Measurements from ENCODE around the gene ADGB. TPM values are rescaled to one million over a fixed set of nuclear protein-coding genes. Genes with fewer than 3 reads are reported as not detected.
A peak's percentile ranks its signal among the peaks of the same experiment; 100 is the strongest.
"Not testable (repeated sequence)": the region's sequence is repeated elsewhere in the genome, so short reads cannot be mapped to it uniquely, and the experiment has no call there.

ADGB gene
- polyA plus RNA-seq (ENCODE audit: insufficient read length in 4 of 4): under 1 TPM; 0.31 to 0.72 (median 0.40) TPM

DNA sequence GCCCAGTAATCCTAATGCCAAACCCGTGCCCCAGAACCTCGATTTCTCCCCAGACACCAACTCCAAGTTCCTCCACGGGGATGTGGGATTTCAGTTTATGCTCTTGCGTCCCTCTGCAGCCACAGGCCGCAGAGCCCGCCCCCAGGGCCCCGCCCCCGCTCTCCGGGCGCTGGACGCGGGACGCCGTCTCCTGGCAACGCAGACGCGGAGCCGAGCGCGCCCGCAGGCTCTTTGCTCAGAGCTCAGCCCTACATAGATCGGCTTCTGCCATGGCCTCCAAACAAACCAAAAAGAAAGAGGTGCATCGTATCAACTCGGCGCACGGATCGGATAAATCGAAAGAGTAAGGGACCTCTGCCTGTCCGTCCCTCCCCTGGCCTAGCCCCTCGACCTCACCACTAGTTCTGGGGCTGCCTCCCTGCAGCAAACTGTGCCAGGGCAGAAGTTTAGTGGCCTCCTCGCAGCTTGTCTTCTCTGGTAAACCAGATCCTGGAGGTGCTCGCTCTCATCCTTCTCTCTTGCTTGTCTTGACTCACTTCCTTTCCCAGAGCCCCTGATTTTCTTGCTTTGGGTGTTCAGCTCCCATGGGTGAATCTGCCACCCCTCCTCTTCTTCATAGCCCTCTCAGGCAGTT, at the start of gene ADGB:
Gene ADGB (plus strand): TSS at position 201 of the 634 bp plus-strand sequence. CDS start 69 bp downstream, at position 270.
- peak; percentile 8 to 59 (median 44) for DNase-seq (ENCODE audit: low read depth in 4 of 4, low spot score in 3 of 4)

DNA sequence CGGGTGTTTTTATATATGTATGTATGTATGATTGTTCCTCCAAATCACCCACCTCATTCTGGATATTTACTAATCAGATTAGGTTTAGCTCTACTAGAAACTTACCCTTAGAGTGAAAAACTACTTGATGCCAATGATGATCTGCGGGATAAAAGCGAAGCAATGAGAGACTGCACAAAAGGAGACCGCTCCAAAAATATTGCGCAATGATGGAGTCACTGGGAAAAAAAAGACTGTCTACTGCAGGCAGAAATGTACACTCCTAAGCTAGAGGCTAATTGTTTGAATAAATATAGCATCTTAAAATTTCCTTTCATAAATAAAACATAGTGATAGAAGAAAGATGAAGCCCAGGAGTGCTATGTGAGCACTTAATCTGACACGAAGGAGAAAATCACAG, 47.9 kb upstream of the ADGB start:
- no peak for DNase-seq (ENCODE audit: low read depth in 4 of 4, low spot score in 3 of 4)

DNA sequence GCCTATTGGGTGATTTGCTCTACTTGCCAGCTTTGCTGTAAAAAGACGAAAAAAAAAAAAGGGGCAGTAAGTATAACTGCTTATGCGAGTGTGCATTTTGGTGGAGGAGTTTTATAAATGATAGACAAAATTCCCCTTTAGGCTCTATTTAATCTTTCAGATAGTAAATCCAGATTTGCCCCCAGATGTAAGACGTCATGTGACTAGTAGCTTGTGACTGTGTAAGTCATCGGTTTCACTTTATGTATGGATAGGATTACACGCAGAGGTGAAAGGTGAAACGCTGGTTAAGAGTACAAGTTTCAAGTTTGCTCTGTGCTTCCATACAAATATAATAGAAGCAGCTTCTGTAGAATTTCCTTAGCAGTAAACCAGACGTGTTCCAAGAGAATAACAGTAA, 47.2 kb upstream of the ADGB start:
- DNase-seq (ENCODE audit: low read depth in 4 of 4, low spot score in 3 of 4): no peak

DNA sequence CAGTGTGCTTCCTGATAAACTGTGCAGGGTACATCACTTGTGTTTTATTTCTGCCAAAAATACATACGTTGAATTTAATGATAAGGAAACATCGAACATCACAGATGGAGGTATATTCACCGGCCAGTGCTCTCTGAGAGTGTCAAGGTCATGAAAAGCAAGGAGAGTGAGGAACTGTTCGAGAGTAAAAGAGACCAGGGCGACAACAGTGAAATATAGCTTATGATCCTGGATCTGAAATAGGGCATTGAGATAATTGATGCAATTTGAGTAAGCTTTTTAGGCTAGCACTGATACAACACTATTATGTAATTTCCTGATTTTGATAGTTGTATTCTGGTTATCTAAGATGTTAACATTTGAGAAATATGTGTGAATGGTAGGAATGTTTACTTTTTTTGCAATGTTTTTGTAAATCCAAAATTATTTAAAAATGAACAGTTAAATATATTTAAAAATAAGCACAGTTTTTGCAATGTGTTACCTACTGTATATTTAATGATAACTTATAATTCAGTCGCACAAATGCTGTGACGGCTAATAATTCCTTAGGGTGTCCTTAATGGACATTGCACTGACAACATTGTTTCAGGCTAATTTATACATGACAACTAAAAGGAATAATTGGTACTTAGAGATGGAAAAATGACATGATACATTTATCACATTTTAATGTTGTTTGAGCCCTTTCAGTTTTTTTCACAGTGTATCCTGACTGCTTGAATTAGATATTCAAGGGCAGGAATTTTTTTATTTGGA, 45.2 kb upstream of the ADGB start:
- DNase-seq (ENCODE audit: low read depth in 4 of 4, low spot score in 3 of 4): no peak

DNA sequence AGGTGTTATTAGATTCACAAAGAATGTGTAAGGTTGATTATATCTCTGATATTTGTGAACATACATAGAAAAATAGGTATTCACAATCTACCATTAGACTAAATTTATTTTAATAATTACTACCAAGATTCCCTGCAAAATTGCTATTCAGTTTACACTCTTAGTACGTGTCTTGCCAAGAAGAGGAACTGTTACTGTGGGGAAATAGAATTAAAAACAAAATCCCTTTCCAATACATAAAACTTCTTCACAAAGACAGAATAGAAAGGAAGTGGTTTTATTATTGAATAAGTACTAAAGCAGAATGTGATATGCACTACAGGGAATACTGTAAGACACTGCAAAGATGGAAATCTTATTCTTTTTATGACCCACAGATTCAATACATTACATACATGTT, 38.2 kb upstream of the ADGB start:
- DNase-seq (ENCODE audit: low read depth in 4 of 4, low spot score in 3 of 4): no peak

DNA sequence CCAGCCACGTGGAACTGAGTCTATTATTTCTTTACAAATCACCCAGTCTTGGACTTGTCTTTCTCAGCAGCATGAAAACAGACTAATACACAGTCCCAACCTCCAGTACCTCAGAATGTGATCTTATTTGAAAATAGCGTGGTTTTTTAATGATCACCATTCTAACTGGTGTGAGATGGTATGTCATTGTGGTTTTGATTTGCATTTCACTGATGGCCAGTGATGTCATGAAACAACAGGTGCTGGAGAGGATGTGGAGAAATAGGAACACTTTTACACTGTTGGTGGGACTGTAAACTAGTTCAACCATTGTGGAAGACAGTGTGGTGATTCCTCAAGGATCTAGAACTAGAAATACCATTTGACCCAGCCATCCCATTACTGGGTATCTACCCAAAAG, 32.1 kb upstream of the ADGB start:
- not testable (repeated sequence) for DNase-seq (ENCODE audit: low read depth in 4 of 4, low spot score in 3 of 4)

DNA sequence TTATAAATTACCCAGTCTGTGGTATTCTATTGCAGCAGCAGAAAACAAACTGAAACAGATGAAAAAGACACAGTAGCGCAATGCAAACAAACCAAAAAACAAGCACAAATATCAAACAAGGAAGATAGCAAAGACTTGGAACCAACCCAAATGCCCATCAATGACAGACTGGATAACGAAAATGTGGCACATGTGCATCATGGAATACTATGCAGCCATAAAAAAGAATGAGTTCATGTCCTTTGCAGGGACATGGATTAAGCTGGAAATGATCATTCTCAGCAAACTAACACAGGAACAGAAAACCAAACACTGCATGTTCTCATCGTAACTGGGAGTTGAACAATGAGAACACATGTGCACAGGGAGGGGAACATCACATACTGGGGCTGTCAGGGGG, 30.2 kb upstream of the ADGB start:
- not testable (repeated sequence) for DNase-seq (ENCODE audit: low read depth in 4 of 4, low spot score in 3 of 4)

DNA sequence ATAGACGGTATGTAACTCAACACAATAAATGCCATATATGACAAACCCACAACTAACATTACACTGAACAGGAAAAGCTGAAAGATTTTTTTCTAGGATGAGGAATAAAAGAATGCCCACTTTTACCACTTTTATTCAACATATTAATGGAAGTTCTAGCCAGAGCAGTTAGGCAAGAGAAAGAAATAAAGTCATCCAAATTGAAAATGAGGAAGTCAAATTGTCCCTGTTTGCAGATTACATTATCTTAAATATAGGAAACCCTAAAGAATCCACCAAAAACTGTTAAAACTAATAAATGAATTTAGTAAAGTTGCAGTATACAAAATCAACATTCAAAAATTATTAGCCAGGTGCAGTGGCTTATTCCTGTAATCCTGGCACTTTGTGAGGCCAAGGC, 24.6 kb upstream of the ADGB start:
- no peak for DNase-seq (ENCODE audit: low read depth in 4 of 4, low spot score in 3 of 4)

DNA sequence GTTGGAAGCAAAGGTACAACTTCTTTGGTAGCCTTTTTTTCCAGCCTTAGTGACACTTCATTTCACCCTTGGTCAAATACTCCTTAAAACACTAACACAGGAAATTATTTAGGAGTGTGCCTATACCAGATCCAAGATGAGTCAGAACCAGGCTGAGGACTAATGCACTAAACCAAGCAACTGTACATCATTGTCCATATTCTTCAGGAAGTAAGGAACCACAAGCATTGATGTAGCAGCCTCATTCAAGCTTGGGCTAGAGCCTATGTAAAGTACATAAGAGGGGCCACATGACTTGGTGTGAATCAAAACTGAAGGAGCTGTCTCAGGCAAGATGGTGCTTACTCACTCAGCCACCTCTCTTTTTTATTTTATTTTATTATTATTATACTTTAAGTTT, 20.7 kb upstream of the ADGB start:
- DNase-seq (ENCODE audit: low read depth in 4 of 4, low spot score in 3 of 4): no peak

DNA sequence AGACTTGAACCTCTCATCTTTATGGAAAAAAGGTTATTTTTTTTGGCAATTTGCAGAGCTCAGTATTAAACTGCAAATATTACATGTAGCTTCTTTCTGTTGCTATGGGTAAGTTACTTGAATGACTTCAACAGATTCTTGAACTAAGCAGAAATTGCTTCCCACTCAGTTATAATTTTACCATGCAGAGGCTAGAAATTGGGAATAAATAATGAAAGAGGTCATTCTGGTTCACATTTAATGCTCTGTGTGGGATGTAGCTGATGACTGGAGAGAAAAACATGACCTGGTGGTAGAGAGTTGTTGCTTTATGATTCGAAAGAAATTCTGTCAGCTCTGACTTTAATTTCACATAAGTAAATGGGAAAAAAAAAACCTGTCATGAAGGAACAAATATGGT, 16.8 kb upstream of the ADGB start:
- no peak for DNase-seq (ENCODE audit: low read depth in 4 of 4, low spot score in 3 of 4)

DNA sequence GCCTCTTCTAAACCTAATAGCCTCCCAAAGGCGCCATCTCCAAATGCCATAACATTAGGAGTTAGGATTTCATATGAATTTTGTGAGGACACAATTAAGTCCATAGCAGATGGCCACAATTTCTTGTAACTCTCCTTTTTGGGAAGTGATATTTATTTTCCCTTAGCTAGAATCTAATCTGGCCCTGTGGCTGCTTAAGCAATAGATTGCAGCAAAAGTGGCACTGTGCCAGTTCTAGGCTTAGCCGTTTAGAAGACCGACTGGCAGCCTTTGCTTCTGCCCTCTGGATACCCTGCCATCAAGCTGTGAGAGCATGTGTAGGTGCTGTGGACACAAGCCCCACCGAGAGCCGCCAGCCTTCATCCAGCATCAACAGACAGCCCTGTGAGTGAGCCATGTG, 15.9 kb upstream of the ADGB start:
- no peak for DNase-seq (ENCODE audit: low read depth in 4 of 4, low spot score in 3 of 4)

DNA sequence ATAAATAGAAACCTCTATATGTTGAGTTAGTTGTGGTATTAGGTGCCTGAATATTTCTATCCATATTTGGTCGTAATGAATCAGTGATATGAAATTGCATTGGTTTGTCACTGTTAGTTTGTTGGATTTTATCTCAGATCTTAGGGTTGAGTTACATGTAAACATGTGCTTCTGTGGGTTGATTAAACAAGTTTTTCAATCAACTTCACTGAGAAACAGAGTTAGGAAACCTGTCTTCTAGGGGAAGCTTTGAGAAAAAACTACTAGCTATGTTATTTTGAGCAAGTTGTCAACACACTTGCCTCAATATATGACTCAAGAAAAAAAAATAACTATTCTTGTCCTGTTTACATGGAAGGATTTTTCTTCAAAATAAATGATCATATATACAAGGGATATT, 14.8 kb upstream of the ADGB start:
- no peak for DNase-seq (ENCODE audit: low read depth in 4 of 4, low spot score in 3 of 4)

DNA sequence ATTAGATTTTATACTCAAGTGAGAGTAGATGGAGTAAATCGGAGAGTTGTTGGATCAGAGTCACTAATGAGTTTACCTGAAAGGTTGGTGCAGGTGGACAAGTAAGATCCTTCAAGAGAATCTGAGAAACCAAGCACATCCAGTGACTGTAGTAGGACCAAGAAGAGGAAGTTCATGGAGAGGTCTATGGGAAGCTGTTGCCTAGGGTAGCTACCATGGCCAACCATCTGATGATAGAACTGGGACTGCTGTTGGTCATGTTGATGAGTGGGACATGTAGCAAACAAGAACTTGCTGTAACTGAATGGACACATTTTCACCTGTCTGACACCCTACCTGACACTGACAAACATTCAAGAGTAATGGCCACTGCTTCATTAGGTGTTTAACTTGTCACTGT, 11.3 kb upstream of the ADGB start:
- DNase-seq (ENCODE audit: low read depth in 4 of 4, low spot score in 3 of 4): no peak

DNA sequence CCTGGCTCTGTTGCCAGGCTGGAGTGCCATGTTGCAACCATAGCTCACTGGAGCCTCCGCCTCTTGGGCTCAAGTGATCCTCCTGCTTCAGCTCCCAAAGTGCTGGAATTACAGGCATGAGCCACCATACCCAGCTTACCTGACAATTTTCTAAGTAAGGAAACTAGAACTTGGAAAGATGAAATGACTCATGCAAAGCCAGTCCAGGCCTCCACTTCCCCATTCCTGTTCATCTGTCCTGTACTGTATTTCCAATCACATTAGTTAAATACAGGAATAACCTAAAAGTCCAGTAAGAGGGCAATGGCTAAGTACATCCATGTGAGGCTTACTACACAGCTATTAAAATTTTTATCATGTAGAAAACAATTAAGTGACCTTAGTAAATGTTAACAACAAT, 8.3 kb upstream of the ADGB start:
- DNase-seq (ENCODE audit: low read depth in 4 of 4, low spot score in 3 of 4): no peak

DNA sequence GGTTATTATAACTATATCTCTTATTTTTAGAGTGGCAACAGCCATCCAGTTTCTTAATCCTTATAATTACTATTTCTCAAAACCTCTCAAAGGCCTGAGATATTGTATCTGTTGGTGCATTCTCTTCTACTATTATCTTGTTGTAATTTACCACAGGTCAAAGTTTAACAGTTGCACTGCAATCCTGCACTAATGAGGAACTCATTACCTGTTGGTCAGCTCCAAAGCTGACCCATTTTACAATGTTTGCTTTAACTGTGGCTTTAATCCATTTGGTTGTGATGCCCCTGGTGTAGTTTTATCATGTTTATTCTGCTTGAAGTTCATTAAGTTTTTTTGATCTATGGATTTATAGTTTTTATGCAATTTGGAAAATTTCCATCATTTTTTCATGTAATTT, 6.3 kb upstream of the ADGB start:
- no peak for DNase-seq (ENCODE audit: low read depth in 4 of 4, low spot score in 3 of 4)

DNA sequence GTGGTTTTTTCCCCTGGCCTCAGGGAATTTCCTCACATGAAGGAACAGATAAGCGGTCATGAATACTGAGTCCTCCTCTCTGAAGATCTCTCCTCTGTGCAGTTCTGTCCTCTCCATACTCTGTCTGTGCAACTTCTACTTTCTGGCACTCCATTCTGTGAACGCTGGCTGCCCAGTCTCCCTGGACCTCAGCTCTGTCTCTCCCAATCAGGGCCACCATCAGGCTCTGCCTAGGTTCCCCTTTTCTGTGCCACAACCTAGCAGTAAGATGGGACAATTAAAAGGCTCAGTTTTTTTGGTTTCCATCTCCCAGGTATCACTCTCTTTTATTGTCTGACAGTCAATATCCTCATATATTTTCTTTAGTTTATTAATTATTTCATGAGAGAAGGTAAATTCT, 4.8 kb upstream of the ADGB start:
- DNase-seq (ENCODE audit: low read depth in 4 of 4, low spot score in 3 of 4): no peak

DNA sequence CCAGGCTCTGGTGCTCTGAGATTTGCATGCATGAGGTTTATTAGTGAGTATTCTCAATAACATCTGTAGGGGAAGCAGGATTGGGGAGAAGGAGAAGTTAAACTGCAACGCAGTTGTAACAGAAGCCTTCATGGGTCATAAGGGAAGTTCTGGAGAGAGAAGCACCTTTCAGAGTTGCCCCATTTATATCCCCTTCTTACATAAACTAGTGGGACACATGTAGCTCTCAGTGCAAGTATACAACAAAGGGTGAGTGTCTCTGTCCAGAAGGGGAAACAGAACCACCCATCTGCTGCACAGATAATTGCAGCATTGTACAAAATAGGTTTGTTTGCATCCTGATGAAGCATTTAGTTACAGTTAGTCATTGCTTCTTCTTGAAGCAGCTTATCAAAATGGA, 4.3 kb upstream of the ADGB start:
- no peak for DNase-seq (ENCODE audit: low read depth in 4 of 4, low spot score in 3 of 4)

DNA sequence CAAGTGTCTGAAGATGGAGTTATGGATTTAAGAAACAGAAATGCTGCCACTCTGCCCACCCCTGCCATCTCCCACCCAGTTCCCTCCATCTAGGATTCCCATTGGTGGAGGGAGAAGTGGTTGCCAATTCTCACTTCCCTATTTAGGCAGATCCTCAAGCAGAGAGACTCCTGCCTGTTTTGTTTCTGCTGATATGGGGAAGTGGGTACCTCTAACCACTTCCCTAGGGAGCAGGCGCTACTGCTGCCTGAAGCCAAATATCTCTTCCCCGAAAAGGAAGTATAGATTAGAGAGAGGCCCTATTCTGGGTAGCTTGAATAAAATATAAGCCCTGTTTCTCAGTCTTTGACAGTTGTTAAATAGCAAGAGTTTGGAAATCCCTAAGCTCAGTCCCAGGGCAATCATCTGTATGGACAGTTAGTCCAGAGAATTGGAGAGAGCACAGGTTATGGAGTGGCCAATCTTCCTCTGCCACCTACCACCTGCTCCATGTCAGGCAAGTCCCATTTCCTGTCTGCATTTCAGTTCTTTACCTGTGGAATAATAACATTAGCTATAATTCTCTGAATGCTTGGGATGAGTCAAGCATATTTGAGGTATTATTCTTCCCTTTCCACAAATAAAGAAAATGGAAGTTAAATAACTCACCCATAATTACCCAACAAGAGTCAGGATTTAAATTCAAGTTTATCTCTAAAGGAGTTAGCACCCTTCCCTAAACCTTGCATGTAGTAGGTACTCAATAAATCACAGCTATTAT, 2.6 kb upstream of the ADGB start:
- DNase-seq (ENCODE audit: low read depth in 4 of 4, low spot score in 3 of 4): no peak

DNA sequence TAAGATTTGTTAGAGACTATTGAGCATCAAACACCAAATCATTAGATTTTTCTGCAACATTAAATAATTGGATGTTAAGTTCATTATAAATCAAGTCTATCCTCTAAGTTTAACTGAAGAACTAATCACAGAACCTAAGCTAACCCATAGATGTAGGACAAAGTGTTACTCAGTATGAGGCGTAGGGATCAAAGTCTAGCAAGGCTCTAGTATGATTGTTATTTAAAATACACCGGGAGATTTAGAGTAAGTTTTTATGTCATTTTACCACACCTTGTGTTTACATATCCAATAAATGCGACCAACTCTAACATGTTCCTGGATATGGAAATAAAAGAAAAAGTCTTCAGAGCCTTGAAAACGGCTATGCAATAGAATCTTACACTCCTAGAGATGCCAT, 2.6 kb downstream of the ADGB start:
- DNase-seq (ENCODE audit: low read depth in 4 of 4, low spot score in 3 of 4): no peak

DNA sequence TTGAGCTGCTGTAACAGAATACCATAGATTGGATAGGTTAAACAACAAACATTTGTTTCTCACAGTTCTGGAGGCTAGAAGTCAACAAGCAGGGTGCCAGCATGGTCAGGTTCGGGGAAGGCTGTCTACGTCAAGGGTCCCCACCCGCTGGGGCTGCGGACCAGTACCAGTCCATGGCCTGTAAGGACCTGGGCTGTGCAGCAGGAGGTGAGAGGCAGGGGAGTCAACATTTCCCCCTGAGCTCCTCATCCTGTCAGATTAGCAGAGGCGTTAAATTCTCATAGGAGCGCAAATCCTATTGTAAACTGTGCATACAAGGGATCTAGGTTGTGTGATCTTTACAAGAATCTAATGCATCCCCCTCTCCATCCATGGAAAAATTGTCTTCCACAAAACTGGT, 3.8 kb downstream of the ADGB start:
- DNase-seq (ENCODE audit: low read depth in 4 of 4, low spot score in 3 of 4): no peak

DNA sequence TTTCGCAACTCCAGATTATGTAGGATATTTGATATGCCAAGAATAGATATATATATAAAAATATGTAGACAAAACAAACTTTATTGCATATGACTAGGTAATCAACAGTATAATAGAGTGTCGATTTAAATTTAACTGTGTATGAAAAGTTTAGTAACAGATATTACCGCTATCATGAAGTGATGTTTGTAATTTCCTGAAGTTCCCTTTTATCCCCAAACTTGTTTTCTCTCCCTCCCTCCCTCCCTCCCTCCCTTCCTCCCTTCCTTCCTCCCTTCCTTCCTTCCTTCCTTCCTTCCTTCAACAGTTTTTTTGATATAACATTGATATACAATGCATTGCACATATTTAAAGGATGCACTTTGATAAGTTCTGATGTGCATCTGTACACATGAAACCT, 15.2 kb downstream of the ADGB start:
- no peak for DNase-seq (ENCODE audit: low read depth in 4 of 4, low spot score in 3 of 4)

DNA sequence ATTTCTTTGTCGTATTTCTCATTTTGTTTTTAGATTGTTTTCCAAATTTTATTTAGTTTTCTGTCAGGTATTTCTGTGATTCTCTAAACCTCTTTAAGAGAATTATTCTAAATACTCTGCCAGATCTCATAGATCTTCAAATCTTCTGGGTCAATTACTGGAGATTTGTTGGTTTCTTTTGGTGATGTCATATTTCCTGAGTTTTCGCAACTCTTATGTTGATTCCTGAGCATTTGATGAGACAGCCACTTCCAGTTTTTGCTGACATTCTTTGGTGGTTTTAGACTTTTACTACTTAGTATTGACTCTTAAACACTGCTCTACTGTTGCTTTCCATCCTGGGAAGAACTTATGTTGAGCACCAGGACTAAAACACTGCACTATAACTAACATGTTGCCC, 21.9 kb downstream of the ADGB start:
- DNase-seq (ENCODE audit: low read depth in 4 of 4, low spot score in 3 of 4): no peak
